Measurements from ENCODE around the gene NMBR.

Gene NMBR

GRCh38 chr6:142026471-142026870, 120.5 kb downstream of the NMBR start:
- TF ChIP-seq SNAI2 (CRISPR knock-in tag; IDR thresholded peaks at IDR 0.05) (no peak), ZC3H10 (CRISPR knock-in tag; IDR thresholded peaks at IDR 0.05) (no peak), TSHZ2 (CRISPR knock-in tag; IDR thresholded peaks at IDR 0.05) (no peak), ISL1 (CRISPR knock-in tag; IDR thresholded peaks at IDR 0.05) (no peak), ZNF565 (CRISPR knock-in tag; conservative IDR thresholded peaks at IDR 0.05; ENCODE audit: low read depth) (no peak), ARNTL (CRISPR knock-in tag; IDR thresholded peaks at IDR 0.05; ENCODE audit: borderline replicate concordance, low read depth) (no peak), ESRRG (CRISPR knock-in tag; IDR thresholded peaks at IDR 0.05) (no peak), TCF4 (CRISPR knock-in tag; IDR thresholded peaks at IDR 0.05; ENCODE audit: borderline replicate concordance) (no peak), ZFP3 (CRISPR knock-in tag; IDR thresholded peaks at IDR 0.05) (no peak), CSDC2 (CRISPR knock-in tag; IDR thresholded peaks at IDR 0.05) (no peak), CREB5 (CRISPR knock-in tag; IDR thresholded peaks at IDR 0.05; ENCODE audit: low read depth) (no peak)
- no peak for ATAC-seq
